Adrenal gland (tissue), 5 donors: ENCODE data around the gene GAK.

Experiments
- POLR2A ChIP-seq, 2 donors: fragments of 450-650 bp; IDR thresholded peaks; one replicate each; pipeline ENCODE4 v1.6.1; 2017; ENCODE audit warnings: antibody characterized with exemption in 2 of 2, mild to moderate bottlenecking in 2 of 2, moderate library complexity in 1 of 2
- TF ChIP-seq, protein P1 (sequence below), 6 experiments: fragments of 450-650 bp in 4 of 6; fragments of 200-600 bp in 2 of 6; sonication (generic) in 1 of 6; IDR thresholded peaks; 1 replicate in 5 of 6; 2 replicates in 1 of 6; pipeline versions ENCODE4 v1.5.1 to v1.8.0; 2016 to 2021; ENCODE audit warnings: antibody characterized with exemption in 6 of 6, mild to moderate bottlenecking in 2 of 6, moderate library complexity in 1 of 6
- donor health status: DM: no; HTN: no; CAD: no.

DNA sequence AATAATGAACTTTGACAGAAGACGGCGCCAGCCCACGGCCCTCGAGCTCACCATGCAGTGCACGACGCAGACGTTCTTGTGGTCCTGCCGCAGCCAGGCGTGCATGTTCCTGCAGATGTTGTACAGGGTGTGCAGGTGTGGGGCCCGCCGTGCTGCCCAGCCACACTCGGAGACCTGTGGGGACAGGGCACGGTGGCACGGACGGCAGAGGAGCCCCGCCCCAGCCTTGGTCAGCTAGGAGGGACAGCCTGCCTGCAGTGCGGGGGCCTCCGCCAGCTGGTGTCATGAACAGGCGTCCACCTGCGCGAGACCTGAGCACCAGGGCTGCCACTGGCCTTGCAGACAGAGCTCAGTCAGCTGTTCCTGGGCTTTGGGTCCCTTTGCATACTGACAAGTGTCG is 49.5 kb downstream of the GAK start:
- TF ChIP-seq, protein P1, sequence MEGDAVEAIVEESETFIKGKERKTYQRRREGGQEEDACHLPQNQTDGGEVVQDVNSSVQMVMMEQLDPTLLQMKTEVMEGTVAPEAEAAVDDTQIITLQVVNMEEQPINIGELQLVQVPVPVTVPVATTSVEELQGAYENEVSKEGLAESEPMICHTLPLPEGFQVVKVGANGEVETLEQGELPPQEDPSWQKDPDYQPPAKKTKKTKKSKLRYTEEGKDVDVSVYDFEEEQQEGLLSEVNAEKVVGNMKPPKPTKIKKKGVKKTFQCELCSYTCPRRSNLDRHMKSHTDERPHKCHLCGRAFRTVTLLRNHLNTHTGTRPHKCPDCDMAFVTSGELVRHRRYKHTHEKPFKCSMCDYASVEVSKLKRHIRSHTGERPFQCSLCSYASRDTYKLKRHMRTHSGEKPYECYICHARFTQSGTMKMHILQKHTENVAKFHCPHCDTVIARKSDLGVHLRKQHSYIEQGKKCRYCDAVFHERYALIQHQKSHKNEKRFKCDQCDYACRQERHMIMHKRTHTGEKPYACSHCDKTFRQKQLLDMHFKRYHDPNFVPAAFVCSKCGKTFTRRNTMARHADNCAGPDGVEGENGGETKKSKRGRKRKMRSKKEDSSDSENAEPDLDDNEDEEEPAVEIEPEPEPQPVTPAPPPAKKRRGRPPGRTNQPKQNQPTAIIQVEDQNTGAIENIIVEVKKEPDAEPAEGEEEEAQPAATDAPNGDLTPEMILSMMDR (IDR thresholded peaks at IDR 0.05): no peak
- no peak for TF ChIP-seq POLR2A (IDR thresholded peaks at IDR 0.05)
